WTC11 (cell line): ENCODE measurements around the gene LIMCH1. TPM values are rescaled to one million over a fixed set of nuclear protein-coding genes. Genes with fewer than 3 reads are reported as not detected.

Experiments used
- ATAC-seq: fragments of 200-7000 bp; cut with Tn5 transposase; 2 replicates; pipeline ENCODE4 v1.10.0; 2021; ENCODE audit warnings: mild to moderate bottlenecking, moderate library complexity
- CTCF ChIA-PET: fragments of 300-600 bp; sonication (Branson Sonifier 250); formaldehyde crosslinking; loops from one replicate; lab custom pipeline; 2021; ENCODE audit warnings: antibody characterized with exemption; lab: Charles Lee
- POLR2A ChIA-PET: fragments of 350-600 bp; sonication (Branson Sonifier 250); formaldehyde crosslinking; loops from one replicate; lab custom pipeline; 2021; ENCODE audit warnings: antibody characterized with exemption; lab: Charles Lee
- DNase-seq: peaks from one replicate; pipeline ENCODE4 v3.0.0; 2021; ENCODE audit warnings: low spot score
- H3K27ac Mint-ChIP-seq: 2 replicates; pipeline ENCODE4 v1.8.0; 2021; ENCODE audit warnings: mixed read lengths
- H3K27me3 Mint-ChIP-seq: 2 replicates; pipeline ENCODE4 v1.8.0; 2021; ENCODE audit warnings: low read depth, mild to moderate bottlenecking, moderate library complexity, mixed read lengths
- H3K36me3 Mint-ChIP-seq: 2 replicates; pipeline ENCODE4 v1.8.0; 2021; ENCODE audit warnings: mixed read lengths
- H3K4me1 Mint-ChIP-seq: 2 replicates; pipeline ENCODE4 v1.8.0; 2022; ENCODE audit warnings: mixed read lengths
- H3K4me3 Mint-ChIP-seq: 2 replicates; pipeline ENCODE4 v1.8.0; 2021; ENCODE audit warnings: mild to moderate bottlenecking, moderate library complexity, mixed read lengths
- H3K9me3 Mint-ChIP-seq: 2 replicates; pipeline ENCODE4 v1.8.0; 2021; ENCODE audit warnings: mixed read lengths
- JUN ChIP-seq: sonication (generic); formaldehyde crosslinking; IDR thresholded peaks from 2 replicates; pipeline ENCODE4 v1.8.0; 2023; ENCODE audit warnings: mild to moderate bottlenecking, missing genetic modification reagents
- MYBL2 ChIP-seq: sonication (generic); formaldehyde crosslinking; IDR thresholded peaks from 2 replicates; pipeline ENCODE4 v1.8.1; 2023; ENCODE audit warnings: mild to moderate bottlenecking, moderate library complexity, missing genetic modification reagents
- NFE2L1 ChIP-seq: sonication (generic); formaldehyde crosslinking; IDR thresholded peaks from 2 replicates; pipeline ENCODE4 v1.8.1; 2023; ENCODE audit warnings: missing genetic modification reagents
- NR3C1 ChIP-seq: sonication (generic); formaldehyde crosslinking; conservative IDR thresholded peaks from 2 replicates; pipeline ENCODE4 v1.8.1; 2023; ENCODE audit warnings: low read depth, mild to moderate bottlenecking, missing genetic modification reagents
- OVOL2 ChIP-seq: fragments of 250-450 bp; sonication (Bioruptor Pico); IDR thresholded peaks from 2 replicates; pipeline ENCODE4 v1.9.0; 2021; ENCODE audit warnings: mild to moderate bottlenecking, borderline replicate concordance
- PRRX2 ChIP-seq: fragments of 250-450 bp; sonication (Bioruptor Pico); IDR thresholded peaks from 2 replicates; pipeline ENCODE4 v1.8.0; 2021; ENCODE audit warnings: mild to moderate bottlenecking
- TP53 ChIP-seq: sonication (generic); formaldehyde crosslinking; IDR thresholded peaks from 2 replicates; pipeline ENCODE4 v1.8.1; 2023; ENCODE audit warnings: mild to moderate bottlenecking, missing genetic modification reagents
- ZBTB21 ChIP-seq: sonication (generic); formaldehyde crosslinking; IDR thresholded peaks from 2 replicates; pipeline ENCODE4 v1.8.1; 2023; ENCODE audit warnings: mild to moderate bottlenecking, missing genetic modification reagents, borderline replicate concordance
- ZNF232 ChIP-seq: sonication (generic); formaldehyde crosslinking; IDR thresholded peaks from 2 replicates; pipeline ENCODE4 v1.8.0; 2022; ENCODE audit warnings: mild to moderate bottlenecking, missing genetic modification reagents
- ZNF416 ChIP-seq: fragments of 250-450 bp; sonication (Bioruptor Pico); IDR thresholded peaks from 2 replicates; pipeline ENCODE4 v1.9.0; 2021; ENCODE audit warnings: mild to moderate bottlenecking, inconsistent platforms
- ZNF671 ChIP-seq: fragments of 250-450 bp; sonication (Bioruptor Pico); IDR thresholded peaks from 2 replicates; pipeline ENCODE4 v1.8.0; 2021; ENCODE audit warnings: mild to moderate bottlenecking
- total RNA-seq: library from RNA; stranded (reverse); gene quantifications from 3 replicates; pipeline ENCODE4 v1.2.3, GENCODE V29; 2021
- TF ChIP-seq, protein P1 (sequence below): sonication (generic); formaldehyde crosslinking; IDR thresholded peaks from 2 replicates; pipeline ENCODE4 v1.8.0; 2022; ENCODE audit warnings: mild to moderate bottlenecking, missing genetic modification reagents
- TF ChIP-seq, protein P2 (sequence below): sonication (generic); formaldehyde crosslinking; IDR thresholded peaks from 2 replicates; pipeline ENCODE4 v1.8.0; 2022; ENCODE audit warnings: missing genetic modification reagents
- TF ChIP-seq, protein P3 (sequence below): sonication (generic); formaldehyde crosslinking; IDR thresholded peaks from 2 replicates; pipeline ENCODE4 v1.8.1; 2022; ENCODE audit warnings: missing genetic modification reagents, borderline replicate concordance
- TF ChIP-seq, protein P4 (sequence below): sonication (generic); formaldehyde crosslinking; IDR thresholded peaks from 2 replicates; pipeline ENCODE4 v1.8.0; 2022; ENCODE audit warnings: mild to moderate bottlenecking, missing genetic modification reagents
- TF ChIP-seq, protein P5 (sequence below): sonication (generic); formaldehyde crosslinking; IDR thresholded peaks from 2 replicates; pipeline ENCODE4 v1.8.0; 2023; ENCODE audit warnings: missing genetic modification reagents, mild to moderate bottlenecking, borderline replicate concordance
- TF ChIP-seq, protein P6 (sequence below): fragments of 250-450 bp; sonication (Bioruptor Pico); IDR thresholded peaks from 2 replicates; pipeline ENCODE4 v1.9.0; 2021; ENCODE audit warnings: moderate library complexity, mild to moderate bottlenecking, inconsistent platforms, borderline replicate concordance
- TF ChIP-seq, protein P7 (sequence below): sonication (generic); formaldehyde crosslinking; IDR thresholded peaks from 2 replicates; pipeline ENCODE4 v1.8.1; 2023; ENCODE audit warnings: mild to moderate bottlenecking, moderate library complexity, missing genetic modification reagents

The LIMCH1 gene
- total RNA-seq, 1 experiment from 2014 or later = 0.92 TPM

DNA sequence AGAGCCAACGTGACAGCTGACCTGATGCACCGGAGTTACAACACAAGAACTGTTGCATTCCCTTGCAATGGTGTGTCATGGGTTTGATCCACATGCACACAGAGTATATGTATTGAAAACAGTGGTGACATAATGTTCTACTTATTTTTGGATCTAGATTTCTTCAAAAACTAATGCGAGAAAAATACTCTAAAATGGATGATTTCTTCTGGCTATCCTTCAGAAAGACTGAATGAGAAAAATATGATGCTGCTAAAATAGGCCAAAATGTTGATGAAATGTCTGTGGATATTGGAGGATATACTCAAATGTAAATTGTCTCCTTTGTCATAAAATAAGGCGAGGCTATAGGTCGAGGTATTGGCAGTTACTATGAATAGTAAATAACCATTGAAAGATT is 30.4 kb downstream of the LIMCH1 start:
- POLR2A ChIA-PET = no interaction called here
- Mint-ChIP-seq H3K27ac (no peak overlapping the region), H3K36me3 (no peaks in the 10 kb centered on the region)
- ATAC-seq = no peak
- DNase-seq = no peak
- TF ChIP-seq NFE2L1 (CRISPR knock-in tag) (no peak), PRRX2 (CRISPR knock-in tag) (no peak), ZBTB21 (CRISPR knock-in tag) (no peak), MYBL2 (no peak), ZNF416 (CRISPR knock-in tag) (no peak), OVOL2 (CRISPR knock-in tag) (no peak), ZNF232 (no peak), JUN (no peak), TP53 (CRISPR knock-in tag) (no peak), ZNF671 (CRISPR knock-in tag) (no peak), NR3C1 (CRISPR knock-in tag) (no peak)
- TF ChIP-seq, protein P1, sequence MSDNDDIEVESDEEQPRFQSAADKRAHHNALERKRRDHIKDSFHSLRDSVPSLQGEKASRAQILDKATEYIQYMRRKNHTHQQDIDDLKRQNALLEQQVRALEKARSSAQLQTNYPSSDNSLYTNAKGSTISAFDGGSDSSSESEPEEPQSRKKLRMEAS = no peak
- TF ChIP-seq, protein P2, sequence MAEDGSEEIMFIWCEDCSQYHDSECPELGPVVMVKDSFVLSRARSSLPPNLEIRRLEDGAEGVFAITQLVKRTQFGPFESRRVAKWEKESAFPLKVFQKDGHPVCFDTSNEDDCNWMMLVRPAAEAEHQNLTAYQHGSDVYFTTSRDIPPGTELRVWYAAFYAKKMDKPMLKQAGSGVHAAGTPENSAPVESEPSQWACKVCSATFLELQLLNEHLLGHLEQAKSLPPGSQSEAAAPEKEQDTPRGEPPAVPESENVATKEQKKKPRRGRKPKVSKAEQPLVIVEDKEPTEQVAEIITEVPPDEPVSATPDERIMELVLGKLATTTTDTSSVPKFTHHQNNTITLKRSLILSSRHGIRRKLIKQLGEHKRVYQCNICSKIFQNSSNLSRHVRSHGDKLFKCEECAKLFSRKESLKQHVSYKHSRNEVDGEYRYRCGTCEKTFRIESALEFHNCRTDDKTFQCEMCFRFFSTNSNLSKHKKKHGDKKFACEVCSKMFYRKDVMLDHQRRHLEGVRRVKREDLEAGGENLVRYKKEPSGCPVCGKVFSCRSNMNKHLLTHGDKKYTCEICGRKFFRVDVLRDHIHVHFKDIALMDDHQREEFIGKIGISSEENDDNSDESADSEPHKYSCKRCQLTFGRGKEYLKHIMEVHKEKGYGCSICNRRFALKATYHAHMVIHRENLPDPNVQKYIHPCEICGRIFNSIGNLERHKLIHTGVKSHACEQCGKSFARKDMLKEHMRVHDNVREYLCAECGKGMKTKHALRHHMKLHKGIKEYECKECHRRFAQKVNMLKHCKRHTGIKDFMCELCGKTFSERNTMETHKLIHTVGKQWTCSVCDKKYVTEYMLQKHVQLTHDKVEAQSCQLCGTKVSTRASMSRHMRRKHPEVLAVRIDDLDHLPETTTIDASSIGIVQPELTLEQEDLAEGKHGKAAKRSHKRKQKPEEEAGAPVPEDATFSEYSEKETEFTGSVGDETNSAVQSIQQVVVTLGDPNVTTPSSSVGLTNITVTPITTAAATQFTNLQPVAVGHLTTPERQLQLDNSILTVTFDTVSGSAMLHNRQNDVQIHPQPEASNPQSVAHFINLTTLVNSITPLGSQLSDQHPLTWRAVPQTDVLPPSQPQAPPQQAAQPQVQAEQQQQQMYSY (CRISPR knock-in tag) = no peak
- TF ChIP-seq, protein P3, sequence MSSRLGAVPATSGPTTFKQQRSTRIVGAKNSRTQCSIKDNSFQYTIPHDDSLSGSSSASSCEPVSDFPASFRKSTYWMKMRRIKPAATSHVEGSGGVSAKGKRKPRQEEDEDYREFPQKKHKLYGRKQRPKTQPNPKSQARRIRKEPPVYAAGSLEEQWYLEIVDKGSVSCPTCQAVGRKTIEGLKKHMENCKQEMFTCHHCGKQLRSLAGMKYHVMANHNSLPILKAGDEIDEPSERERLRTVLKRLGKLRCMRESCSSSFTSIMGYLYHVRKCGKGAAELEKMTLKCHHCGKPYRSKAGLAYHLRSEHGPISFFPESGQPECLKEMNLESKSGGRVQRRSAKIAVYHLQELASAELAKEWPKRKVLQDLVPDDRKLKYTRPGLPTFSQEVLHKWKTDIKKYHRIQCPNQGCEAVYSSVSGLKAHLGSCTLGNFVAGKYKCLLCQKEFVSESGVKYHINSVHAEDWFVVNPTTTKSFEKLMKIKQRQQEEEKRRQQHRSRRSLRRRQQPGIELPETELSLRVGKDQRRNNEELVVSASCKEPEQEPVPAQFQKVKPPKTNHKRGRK (CRISPR knock-in tag) = no peak
- TF ChIP-seq, protein P4, sequence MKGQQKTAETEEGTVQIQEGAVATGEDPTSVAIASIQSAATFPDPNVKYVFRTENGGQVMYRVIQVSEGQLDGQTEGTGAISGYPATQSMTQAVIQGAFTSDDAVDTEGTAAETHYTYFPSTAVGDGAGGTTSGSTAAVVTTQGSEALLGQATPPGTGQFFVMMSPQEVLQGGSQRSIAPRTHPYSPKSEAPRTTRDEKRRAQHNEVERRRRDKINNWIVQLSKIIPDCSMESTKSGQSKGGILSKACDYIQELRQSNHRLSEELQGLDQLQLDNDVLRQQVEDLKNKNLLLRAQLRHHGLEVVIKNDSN (CRISPR knock-in tag) = no peak
- TF ChIP-seq, protein P5, sequence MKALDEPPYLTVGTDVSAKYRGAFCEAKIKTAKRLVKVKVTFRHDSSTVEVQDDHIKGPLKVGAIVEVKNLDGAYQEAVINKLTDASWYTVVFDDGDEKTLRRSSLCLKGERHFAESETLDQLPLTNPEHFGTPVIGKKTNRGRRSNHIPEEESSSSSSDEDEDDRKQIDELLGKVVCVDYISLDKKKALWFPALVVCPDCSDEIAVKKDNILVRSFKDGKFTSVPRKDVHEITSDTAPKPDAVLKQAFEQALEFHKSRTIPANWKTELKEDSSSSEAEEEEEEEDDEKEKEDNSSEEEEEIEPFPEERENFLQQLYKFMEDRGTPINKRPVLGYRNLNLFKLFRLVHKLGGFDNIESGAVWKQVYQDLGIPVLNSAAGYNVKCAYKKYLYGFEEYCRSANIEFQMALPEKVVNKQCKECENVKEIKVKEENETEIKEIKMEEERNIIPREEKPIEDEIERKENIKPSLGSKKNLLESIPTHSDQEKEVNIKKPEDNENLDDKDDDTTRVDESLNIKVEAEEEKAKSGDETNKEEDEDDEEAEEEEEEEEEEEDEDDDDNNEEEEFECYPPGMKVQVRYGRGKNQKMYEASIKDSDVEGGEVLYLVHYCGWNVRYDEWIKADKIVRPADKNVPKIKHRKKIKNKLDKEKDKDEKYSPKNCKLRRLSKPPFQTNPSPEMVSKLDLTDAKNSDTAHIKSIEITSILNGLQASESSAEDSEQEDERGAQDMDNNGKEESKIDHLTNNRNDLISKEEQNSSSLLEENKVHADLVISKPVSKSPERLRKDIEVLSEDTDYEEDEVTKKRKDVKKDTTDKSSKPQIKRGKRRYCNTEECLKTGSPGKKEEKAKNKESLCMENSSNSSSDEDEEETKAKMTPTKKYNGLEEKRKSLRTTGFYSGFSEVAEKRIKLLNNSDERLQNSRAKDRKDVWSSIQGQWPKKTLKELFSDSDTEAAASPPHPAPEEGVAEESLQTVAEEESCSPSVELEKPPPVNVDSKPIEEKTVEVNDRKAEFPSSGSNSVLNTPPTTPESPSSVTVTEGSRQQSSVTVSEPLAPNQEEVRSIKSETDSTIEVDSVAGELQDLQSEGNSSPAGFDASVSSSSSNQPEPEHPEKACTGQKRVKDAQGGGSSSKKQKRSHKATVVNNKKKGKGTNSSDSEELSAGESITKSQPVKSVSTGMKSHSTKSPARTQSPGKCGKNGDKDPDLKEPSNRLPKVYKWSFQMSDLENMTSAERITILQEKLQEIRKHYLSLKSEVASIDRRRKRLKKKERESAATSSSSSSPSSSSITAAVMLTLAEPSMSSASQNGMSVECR (CRISPR knock-in tag) = no peak
- TF ChIP-seq, protein P6, sequence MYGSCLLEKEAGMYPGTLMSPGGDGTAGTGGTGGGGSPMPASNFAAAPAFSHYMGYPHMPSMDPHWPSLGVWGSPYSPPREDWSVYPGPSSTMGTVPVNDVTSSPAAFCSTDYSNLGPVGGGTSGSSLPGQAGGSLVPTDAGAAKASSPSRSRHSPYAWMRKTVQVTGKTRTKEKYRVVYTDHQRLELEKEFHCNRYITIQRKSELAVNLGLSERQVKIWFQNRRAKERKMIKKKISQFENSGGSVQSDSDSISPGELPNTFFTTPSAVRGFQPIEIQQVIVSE (CRISPR knock-in tag) = no peak
- TF ChIP-seq, protein P7, sequence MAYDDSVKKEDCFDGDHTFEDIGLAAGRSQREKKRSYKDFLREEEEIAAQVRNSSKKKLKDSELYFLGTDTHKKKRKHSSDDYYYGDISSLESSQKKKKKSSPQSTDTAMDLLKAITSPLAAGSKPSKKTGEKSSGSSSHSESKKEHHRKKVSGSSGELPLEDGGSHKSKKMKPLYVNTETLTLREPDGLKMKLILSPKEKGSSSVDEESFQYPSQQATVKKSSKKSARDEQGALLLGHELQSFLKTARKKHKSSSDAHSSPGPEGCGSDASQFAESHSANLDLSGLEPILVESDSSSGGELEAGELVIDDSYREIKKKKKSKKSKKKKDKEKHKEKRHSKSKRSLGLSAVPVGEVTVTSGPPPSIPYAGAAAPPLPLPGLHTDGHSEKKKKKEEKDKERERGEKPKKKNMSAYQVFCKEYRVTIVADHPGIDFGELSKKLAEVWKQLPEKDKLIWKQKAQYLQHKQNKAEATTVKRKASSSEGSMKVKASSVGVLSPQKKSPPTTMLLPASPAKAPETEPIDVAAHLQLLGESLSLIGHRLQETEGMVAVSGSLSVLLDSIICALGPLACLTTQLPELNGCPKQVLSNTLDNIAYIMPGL (CRISPR knock-in tag) = no peak
- TF ChIP-seq, all 79 proteins: peak for 0
- CTCF ChIA-PET = no interaction called here
- Mint-ChIP-seq H3K4me3 (no peak overlapping the region), H3K9me3 (no peaks in the 10 kb centered on the region), H3K4me1 (no peaks in the 10 kb centered on the region), H3K27me3 (no peaks in the 10 kb centered on the region; the same call in 1 of the 2 replicates)
